H1 (cell line): ENCODE results near the gene NT5C1A. TPM values are rescaled to one million over a fixed set of nuclear protein-coding genes. Genes with fewer than 3 reads are reported as not detected.

Experiments
- CTCF ChIA-PET: fragments of 300-600 bp; sonication (Branson Sonifier 250); formaldehyde crosslinking; loops from one replicate; lab custom pipeline; 2021; ENCODE audit not compliant: partially characterized antibody; lab: Charles Lee
- POLR2A ChIA-PET: fragments of 300-600 bp; sonication (Branson Sonifier 250); formaldehyde crosslinking; loops from one replicate; lab custom pipeline; 2021; ENCODE audit warnings: inconsistent platforms; ENCODE audit not compliant: partially characterized antibody; lab: Charles Lee
- DNase-seq, 2 experiments: peaks; one replicate each; pipeline versions ENCODE4 v3.0.0 to v3.0.0-alpha.2; 2010 to 2022; ENCODE audit warnings: low spot score in 2 of 2, low read depth in 1 of 2, mixed read lengths in 1 of 2
- FAIRE-seq: peaks from 2 replicates; lab custom pipeline; 2011; peaks lifted over from hg19 to GRCh38; lab: Jason Lieb, UNC
- H2AFZ ChIP-seq: 2 replicates; pipeline ENCODE4 v1.8.1; 2012; ENCODE audit warnings: low read length, inconsistent platforms
- H2AK5ac ChIP-seq: 2 replicates; pipeline ENCODE4 v1.6.1; 2013; ENCODE audit warnings: low read depth, low read length
- H2BK120ac ChIP-seq: replicated peaks from 2 replicates; pipeline ENCODE3; 2013; ENCODE audit warnings: low read depth, low read length, inconsistent platforms
- H2BK12ac ChIP-seq: 2 replicates; pipeline ENCODE4 v1.6.1; 2013; ENCODE audit warnings: low read depth, low read length
- H2BK15ac ChIP-seq: 2 replicates; pipeline ENCODE4 v1.6.1; 2013; ENCODE audit warnings: low read length
- H2BK20ac ChIP-seq: 2 replicates; pipeline ENCODE4 v1.6.1; 2013; ENCODE audit warnings: low read length
- H2BK5ac ChIP-seq: 2 replicates; pipeline ENCODE4 v1.6.1; 2013; ENCODE audit warnings: low read depth, low read length
- H3K14ac ChIP-seq: 2 replicates; pipeline ENCODE4 v1.6.1; 2013; ENCODE audit warnings: inconsistent platforms; ENCODE audit not compliant: insufficient read length
- H3K18ac ChIP-seq: 2 replicates; pipeline ENCODE4 v1.6.1; 2013; ENCODE audit warnings: low read length; ENCODE audit errors: extremely low read depth
- H3K23ac ChIP-seq: 2 replicates; pipeline ENCODE4 v1.6.1; 2013; ENCODE audit warnings: inconsistent platforms; ENCODE audit not compliant: insufficient read length
- H3K23me2 ChIP-seq: 2 replicates; pipeline ENCODE4 v1.6.1; 2013; ENCODE audit warnings: low read depth, low read length
- H3K27ac ChIP-seq: 2 replicates; pipeline ENCODE4 v1.6.1; 2011; ENCODE audit warnings: low read depth, low read length, inconsistent platforms
- H3K27me3 ChIP-seq, 4 experiments: replicated peaks in 1 of 4; 1 replicate in 1 of 4; 2 replicates in 3 of 4; pipeline versions ENCODE4 v1.6.1 to v1.8.1; 2011 to 2013; ENCODE audit warnings: low read length in 3 of 4, mild to moderate bottlenecking in 3 of 4, inconsistent platforms in 2 of 4, mixed read lengths in 2 of 4, moderate library complexity in 1 of 4; ENCODE audit not compliant: control insufficient read depth in 3 of 4, insufficient read depth in 3 of 4; ENCODE audit errors: extremely low read depth in 1 of 4
- H3K36me3 ChIP-seq, 4 experiments: 2 replicates each; pipeline versions ENCODE4 v1.6.1 to v1.8.1; 2011 to 2013; ENCODE audit warnings: mild to moderate bottlenecking in 4 of 4, low read length in 3 of 4, moderate library complexity in 2 of 4, control low read depth in 1 of 4, inconsistent platforms in 1 of 4; ENCODE audit not compliant: insufficient read depth in 4 of 4, control insufficient read depth in 2 of 4
- H3K4ac ChIP-seq: replicated peaks from 2 replicates; pipeline ENCODE3; 2013; ENCODE audit warnings: low read length, low read depth, mixed read lengths, inconsistent platforms; ENCODE audit not compliant: insufficient read length
- H3K4me1 ChIP-seq, 4 experiments: replicated peaks in 1 of 4; 1 replicate in 1 of 4; 2 replicates in 3 of 4; pipeline versions ENCODE4 v1.6.1 to v1.8.1; 2011 to 2013; ENCODE audit warnings: low read length in 3 of 4, inconsistent platforms in 2 of 4, mixed read lengths in 1 of 4; ENCODE audit not compliant: insufficient read depth in 4 of 4, control insufficient read depth in 3 of 4
- H3K4me2 ChIP-seq, 2 experiments: 2 replicates each; pipeline versions ENCODE4 v1.6.1 to v1.8.1; 2011 to 2013; ENCODE audit warnings: low read depth in 2 of 2, low read length in 2 of 2, control low read depth in 1 of 2, inconsistent platforms in 1 of 2, mild to moderate bottlenecking in 1 of 2; ENCODE audit not compliant: insufficient read depth in 1 of 2
- H3K4me3 ChIP-seq, 4 experiments: fragments of 200-600, 300-600 bp in 1 of 4; sonication (generic), shearing (Covaris generic), sonication (Bioruptor Twin) in 1 of 4; 2 replicates each; pipeline versions ENCODE4 v1.5.1 to v1.8.1; 2011 to 2016; ENCODE audit warnings: low read length in 4 of 4, low read depth in 3 of 4, control low read depth in 2 of 4, inconsistent platforms in 2 of 4, mild to moderate bottlenecking in 2 of 4, mixed read lengths in 1 of 4, moderate library complexity in 1 of 4; ENCODE audit not compliant: insufficient read depth in 2 of 4; ENCODE audit errors: extremely low read depth in 1 of 4
- H3K56ac ChIP-seq: replicated peaks from 2 replicates; pipeline ENCODE3; 2013; ENCODE audit warnings: low read depth, mild to moderate bottlenecking, mixed read lengths, low read length, inconsistent platforms; ENCODE audit not compliant: insufficient read length
- H3K79me1 ChIP-seq: 2 replicates; pipeline ENCODE4 v1.6.1; 2013; ENCODE audit warnings: low read depth, low read length, control low read depth
- H3K79me2 ChIP-seq, 2 experiments: 2 replicates each; pipeline versions ENCODE4 v1.6.1 to v1.8.1; 2012 to 2013; ENCODE audit warnings: low read length in 2 of 2, mild to moderate bottlenecking in 2 of 2, inconsistent platforms in 1 of 2; ENCODE audit not compliant: insufficient read depth in 2 of 2, control insufficient read depth in 1 of 2
- H3K9ac ChIP-seq, 4 experiments: replicated peaks in 1 of 4; 1 replicate in 1 of 4; 2 replicates in 3 of 4; pipeline versions ENCODE4 v1.6.1 to v1.8.1; 2011 to 2013; ENCODE audit warnings: low read depth in 3 of 4, low read length in 3 of 4, control low read depth in 2 of 4, mild to moderate bottlenecking in 2 of 4, moderate library complexity in 2 of 4, inconsistent platforms in 1 of 4; ENCODE audit errors: extremely low read depth in 1 of 4
- H3K9me3 ChIP-seq, 2 experiments: 2 replicates each; pipeline versions ENCODE4 v1.6.1 to v1.8.1; 2012 to 2013; ENCODE audit warnings: mild to moderate bottlenecking in 2 of 2, moderate library complexity in 2 of 2, control low read depth in 1 of 2, inconsistent platforms in 1 of 2, low read depth in 1 of 2, low read length in 1 of 2, mixed read lengths in 1 of 2; ENCODE audit not compliant: insufficient read depth in 2 of 2
- H4K20me1 ChIP-seq, 2 experiments: replicated peaks in 1 of 2; 2 replicates each; pipeline versions ENCODE3 to v1.8.1; 2011 to 2013; ENCODE audit warnings: inconsistent platforms in 2 of 2, low read length in 2 of 2, mild to moderate bottlenecking in 1 of 2; ENCODE audit not compliant: insufficient read depth in 2 of 2, control insufficient read depth in 1 of 2
- H4K5ac ChIP-seq: 2 replicates; pipeline ENCODE4 v1.6.1; 2013; ENCODE audit warnings: low read length, low read depth, mixed read lengths, inconsistent platforms; ENCODE audit not compliant: insufficient read length
- H4K8ac ChIP-seq: 2 replicates; pipeline ENCODE4 v1.8.0; 2013; ENCODE audit warnings: mild to moderate bottlenecking, moderate library complexity, low read length, inconsistent platforms; ENCODE audit not compliant: insufficient read depth; ENCODE audit errors: extremely low read depth
- H4K91ac ChIP-seq: replicated peaks from 2 replicates; pipeline ENCODE3; 2013; ENCODE audit warnings: low read length, mixed read lengths, inconsistent platforms; ENCODE audit not compliant: insufficient read length
- CEBPB ChIP-seq: IDR thresholded peaks from 2 replicates; pipeline ENCODE4 v1.6.1; 2012; ENCODE audit warnings: low read depth, low read length
- GTF2F1 ChIP-seq: IDR thresholded peaks from 2 replicates; pipeline ENCODE4 v1.6.1; 2012; ENCODE audit warnings: low read depth, low read length, improper control_type of control experiment, borderline replicate concordance
- SP1 ChIP-seq: IDR thresholded peaks from 2 replicates; pipeline ENCODE4 v1.6.1; 2011; ENCODE audit warnings: low read depth, low read length
- TAF1 ChIP-seq: IDR thresholded peaks from 2 replicates; pipeline ENCODE4 v1.6.1; 2011; ENCODE audit warnings: mild to moderate bottlenecking, low read depth, low read length
- TAF7 ChIP-seq: optimal IDR thresholded peaks from 2 replicates; pipeline ENCODE3; 2011; ENCODE audit warnings: low read depth, mild to moderate bottlenecking, inconsistent platforms, low read length, moderate library complexity, borderline replicate concordance
- TCF12 ChIP-seq: IDR thresholded peaks from 2 replicates; pipeline ENCODE4 v1.6.1; 2011; ENCODE audit warnings: low read depth, mild to moderate bottlenecking, low read length
- YY1 ChIP-seq: IDR thresholded peaks from 2 replicates; pipeline ENCODE4 v1.6.1; 2011; ENCODE audit warnings: low read depth, mild to moderate bottlenecking, low read length
- WGBS, 2 experiments: shearing (Covaris generic) in 1 of 2; methylation state at CpG; one replicate each; pipeline versions ENCODE4 v1.1.6 to v1.1.7; 2013 to 2015; ENCODE audit warnings: low lambda C conversion rate in 2 of 2, mixed read lengths in 2 of 2, inconsistent platforms in 1 of 2, low coverage in 1 of 2, missing lambda C conversion rate in 1 of 2; ENCODE audit not compliant: insufficient replicate concordance in 2 of 2, insufficient coverage in 1 of 2, insufficient read length in 1 of 2; ENCODE audit errors: extremely low coverage in 1 of 2, missing lambda C conversion rate in 1 of 2; 5-methylcytosine and 5-hydroxymethylcytosine counted together
- polyA plus RNA-seq, 7 experiments: library from polyadenylated mRNA; depleted of rRNA in 3 of 7; stranded (reverse) in 5 of 7; unstranded in 2 of 7; fragments of >200 nt in 5 of 7; fragments of 200-250 nt in 2 of 7; gene quantifications; 1 replicate in 5 of 7; 2 replicates in 1 of 7; 4 replicates in 1 of 7; pipeline versions ENCODE4 v1.2.1 to v1.2.3, GENCODE V29; 2011 to 2013; ENCODE audit warnings: missing spikeins in 2 of 7, mixed read lengths in 2 of 7
- total RNA-seq: library from RNA; stranded (reverse); fragmentation: NEBNext Ultra II Directional; extraction: Animal tissue kit (Norgen Biotek cat#: 25700); gene quantifications from 2 replicates; pipeline ENCODE4 v1.2.1, GENCODE V29; 2021

The NT5C1A gene
- total and polyA plus RNA-seq, 2 of the 8 experiments (the other 6 are each of a cell fraction or from before 2014, with no cell fraction given): not detected

DNA sequence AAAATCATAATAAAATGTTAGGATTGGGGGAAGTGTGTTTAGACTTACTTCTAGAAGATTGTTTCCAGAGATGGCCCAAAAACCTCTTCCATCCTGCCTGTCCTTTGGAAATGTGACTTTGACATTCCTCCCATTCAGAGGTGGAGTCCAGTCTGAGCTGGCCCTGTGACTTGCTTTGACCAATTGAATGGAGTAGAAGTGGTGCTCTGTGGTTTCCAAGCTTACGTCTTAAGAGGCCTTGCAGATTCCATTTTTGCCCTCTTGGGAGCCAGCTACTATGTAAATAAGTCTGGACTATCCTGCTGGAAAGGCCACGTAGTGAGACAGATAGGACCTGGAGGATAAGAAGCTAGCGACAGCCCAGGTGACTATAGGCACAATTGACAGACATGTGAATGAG is 1.3 kb upstream of the NT5C1A start:
- Histone ChIP-seq H2BK120ac (no peak overlapping the region), H3K4me1 (peaks cover 0 to 11% (median 5%) of the 10 kb centered on the region in 4 experiments; a peak in 5 of 7 replicates), H3K79me2 (no peaks in the 10 kb centered on the region), H3K27me3 (peaks cover 64 to 91% (median 85%) of the 10 kb centered on the region in 4 experiments), H3K9ac (no peak overlapping the region), H3K56ac (no peak overlapping the region), H4K91ac (no peak overlapping the region), H4K5ac (no peak overlapping the region), H3K9me3 (no peaks in the 10 kb centered on the region; a peak in 1 of 4 replicates), H2AFZ (no peak overlapping the region), H2BK5ac (no peak overlapping the region), H3K23ac (no peak overlapping the region), H2BK12ac (no peak overlapping the region), H3K36me3 (peaks cover 0 to 3% (median 0%) of the 10 kb centered on the region in 4 experiments; a peak in 1 of 8 replicates), H3K4me2 (no peak overlapping the region; a peak in 1 of 4 replicates), H3K4ac (no peak overlapping the region), H4K20me1 (peaks cover 1 to 6% of the 10 kb centered on the region in 2 experiments), H2BK20ac (no peak overlapping the region), H2AK5ac (no peak overlapping the region), H4K8ac (no peak overlapping the region), H3K18ac (no peak overlapping the region), H3K14ac (no peak overlapping the region), H3K79me1 (no peaks in the 10 kb centered on the region), H3K4me3 (no peak overlapping the region), H2BK15ac (no peak overlapping the region), H3K27ac (no peak overlapping the region), H3K23me2 (peaks cover 3% of the 10 kb centered on the region; the same call in 1 of the 2 replicates)
- TF ChIP-seq TAF1 (no peak), TCF12 (no peak), GTF2F1 (no peak), YY1 (no peak), TAF7 (no peak), CEBPB (no peak), SP1 (no peak)
- DNase-seq (no peak), FAIRE-seq (no peak)
- ChIA-PET CTCF (interaction anchor here (0.8 to 10.5 kb wide), 26 partner anchors 7 to 359 kb away, joined by 3 to 184 read pairs (median 15); partner anchors contain the start of genes HEYL, HPCAL4 and PPIE), POLR2A (interaction anchor here (3.4 kb wide), 1 partner anchor 18 kb away, joined by 15 read pairs; the partner anchor contains the start of gene HPCAL4)
- WGBS, 2 experiments: 64% methylated on average over 3 of the region's 3 CpGs; no CpG with 5 or more reads in 1 of the 2 experiments
